IMR-90 (cell line): ENCODE results near the gene RIPOR3.

Experiments used
- MAFK ChIP-seq: IDR thresholded peaks from 2 replicates; pipeline ENCODE4 v1.6.1; 2012; ENCODE audit warnings: low read depth, low read length, improper control_type of control experiment
- POLR2A ChIP-seq: IDR thresholded peaks from 2 replicates; pipeline ENCODE4 v1.6.1; 2012; ENCODE audit warnings: mild to moderate bottlenecking, low read depth, low read length
- USF2 ChIP-seq: fragments of 150-350 bp; IDR thresholded peaks from 2 replicates; pipeline ENCODE4 v1.6.1; 2017; ENCODE audit warnings: mild to moderate bottlenecking, antibody characterized with exemption, low read length, low read depth
- TF ChIP-seq, protein P1 (sequence below): conservative IDR thresholded peaks from 2 replicates; pipeline ENCODE4 v1.5.1; 2012; ENCODE audit warnings: mild to moderate bottlenecking, low read depth, low read length, improper control_type of control experiment

DNA sequence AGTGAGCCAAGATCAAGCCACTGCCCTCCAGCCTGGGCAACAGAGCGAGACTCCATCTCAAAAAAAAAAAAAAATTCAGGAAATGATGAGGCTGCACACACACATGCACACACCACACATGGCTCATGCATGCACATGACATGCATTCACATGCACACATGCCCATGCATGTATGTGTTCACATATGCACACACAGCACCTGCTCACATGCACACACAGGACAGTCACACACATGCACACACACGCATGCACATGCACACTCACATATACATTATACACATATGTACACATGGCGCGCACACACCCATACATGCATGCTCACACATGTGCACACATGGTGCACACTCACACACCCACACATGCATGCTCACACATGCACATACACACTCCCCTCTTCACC is 22.5 kb downstream of the RIPOR3 start:
- TF ChIP-seq USF2 (no peak), MAFK (no peak), POLR2A (no peak)
- TF ChIP-seq, protein P1, sequence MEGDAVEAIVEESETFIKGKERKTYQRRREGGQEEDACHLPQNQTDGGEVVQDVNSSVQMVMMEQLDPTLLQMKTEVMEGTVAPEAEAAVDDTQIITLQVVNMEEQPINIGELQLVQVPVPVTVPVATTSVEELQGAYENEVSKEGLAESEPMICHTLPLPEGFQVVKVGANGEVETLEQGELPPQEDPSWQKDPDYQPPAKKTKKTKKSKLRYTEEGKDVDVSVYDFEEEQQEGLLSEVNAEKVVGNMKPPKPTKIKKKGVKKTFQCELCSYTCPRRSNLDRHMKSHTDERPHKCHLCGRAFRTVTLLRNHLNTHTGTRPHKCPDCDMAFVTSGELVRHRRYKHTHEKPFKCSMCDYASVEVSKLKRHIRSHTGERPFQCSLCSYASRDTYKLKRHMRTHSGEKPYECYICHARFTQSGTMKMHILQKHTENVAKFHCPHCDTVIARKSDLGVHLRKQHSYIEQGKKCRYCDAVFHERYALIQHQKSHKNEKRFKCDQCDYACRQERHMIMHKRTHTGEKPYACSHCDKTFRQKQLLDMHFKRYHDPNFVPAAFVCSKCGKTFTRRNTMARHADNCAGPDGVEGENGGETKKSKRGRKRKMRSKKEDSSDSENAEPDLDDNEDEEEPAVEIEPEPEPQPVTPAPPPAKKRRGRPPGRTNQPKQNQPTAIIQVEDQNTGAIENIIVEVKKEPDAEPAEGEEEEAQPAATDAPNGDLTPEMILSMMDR = no peak
